Glutamatergic neuron (in vitro differentiated cells): ENCODE results near the gene MALRD1. TPM values are rescaled to one million over a fixed set of nuclear protein-coding genes. Genes with fewer than 3 reads are reported as not detected.

Source experiments
- DNase-seq: peaks from one replicate; pipeline ENCODE4 v3.0.0; 2022
- H3K27ac Mint-ChIP-seq: one replicate; pipeline ENCODE4 v1.8.0; 2020; ENCODE audit warnings: mild to moderate bottlenecking, mixed read lengths, inconsistent platforms; ENCODE audit not compliant: unreplicated experiment
- H3K27me3 Mint-ChIP-seq: one replicate; pipeline ENCODE4 v1.8.0; 2020; ENCODE audit warnings: mild to moderate bottlenecking, moderate library complexity, mixed read lengths, inconsistent platforms; ENCODE audit not compliant: unreplicated experiment
- H3K36me3 Mint-ChIP-seq: one replicate; pipeline ENCODE4 v1.8.0; 2020; ENCODE audit warnings: mild to moderate bottlenecking, mixed read lengths, inconsistent platforms; ENCODE audit not compliant: unreplicated experiment
- H3K4me1 Mint-ChIP-seq: one replicate; pipeline ENCODE4 v1.8.0; 2020; ENCODE audit warnings: mild to moderate bottlenecking, low read depth, mixed read lengths, inconsistent platforms; ENCODE audit not compliant: unreplicated experiment
- H3K4me3 Mint-ChIP-seq: one replicate; pipeline ENCODE4 v1.8.0; 2020; ENCODE audit warnings: mild to moderate bottlenecking, mixed read lengths, inconsistent platforms; ENCODE audit not compliant: unreplicated experiment
- H3K9me3 Mint-ChIP-seq: one replicate; pipeline ENCODE4 v1.8.0; 2020; ENCODE audit warnings: mild to moderate bottlenecking, moderate library complexity, mixed read lengths, inconsistent platforms; ENCODE audit not compliant: unreplicated experiment
- CTCF ChIP-seq: fragments of 200-600 bp; sonication (generic); IDR thresholded peaks from one replicate; pipeline ENCODE4 v1.5.0; 2021; ENCODE audit not compliant: partially characterized antibody, unreplicated experiment
- total RNA-seq: library from RNA; stranded (reverse); fragmentation: NEBNext Ultra II Directional; extraction: Animal tissue kit (Norgen Biotek cat#: 25700); gene quantifications from one replicate; pipeline ENCODE4 v1.2.1, GENCODE V29; 2021; ENCODE audit not compliant: unreplicated experiment

MALRD1 gene
- total RNA-seq, 1 donor from 2014 or later, result 0.27 TPM

GRCh38 chr10:19194866-19195265, 146.3 kb downstream of the MALRD1 start:
- H3K4me3 Mint-ChIP-seq, result no peak overlapping the region
- no peaks in the 10 kb centered on the region for H3K9me3 Mint-ChIP-seq
- no peak for DNase-seq
- H3K27ac Mint-ChIP-seq, result no peak overlapping the region
- no peak for TF ChIP-seq CTCF
- H3K36me3 Mint-ChIP-seq, result no peaks in the 10 kb centered on the region
- no peaks in the 10 kb centered on the region for H3K4me1 Mint-ChIP-seq
- no peaks in the 10 kb centered on the region for H3K27me3 Mint-ChIP-seq

GRCh38 chr10:19195698-19196097, 147.1 kb downstream of the MALRD1 start:
- no peaks in the 10 kb centered on the region for H3K9me3 Mint-ChIP-seq
- TF ChIP-seq CTCF, result no peak
- H3K27me3 Mint-ChIP-seq, result no peaks in the 10 kb centered on the region
- DNase-seq, result no peak
- H3K36me3 Mint-ChIP-seq, result no peaks in the 10 kb centered on the region
- no peaks in the 10 kb centered on the region for H3K4me1 Mint-ChIP-seq
- no peak overlapping the region for H3K4me3 Mint-ChIP-seq
- H3K27ac Mint-ChIP-seq, result no peak overlapping the region

- Mint-ChIP-seq H3K36me3 (no peaks in the 10 kb centered on the region), H3K9me3 (no peaks in the 10 kb centered on the region), H3K27ac (no peak overlapping the region), H3K27me3 (no peaks in the 10 kb centered on the region), H3K4me1 (no peaks in the 10 kb centered on the region), H3K4me3 (no peak overlapping the region)
- DNase-seq, result no peak
- no peak for TF ChIP-seq CTCF
Measured at GRCh38 chr10:19200211-19200610, 151.6 kb downstream of the MALRD1 start.

- Mint-ChIP-seq H3K27me3 (no peaks in the 10 kb centered on the region), H3K36me3 (no peaks in the 10 kb centered on the region), H3K27ac (no peak overlapping the region), H3K9me3 (no peaks in the 10 kb centered on the region), H3K4me1 (no peaks in the 10 kb centered on the region), H3K4me3 (no peak overlapping the region)
- TF ChIP-seq CTCF, result no peak
- no peak for DNase-seq
Measured at GRCh38 chr10:19204246-19204917, 155.8 kb downstream of the MALRD1 start.

- H3K36me3 Mint-ChIP-seq, result no peaks in the 10 kb centered on the region
- TF ChIP-seq CTCF, result no peak
- H3K4me1 Mint-ChIP-seq, result no peaks in the 10 kb centered on the region
- no peak overlapping the region for H3K27ac Mint-ChIP-seq
- H3K9me3 Mint-ChIP-seq, result no peaks in the 10 kb centered on the region
- no peak overlapping the region for H3K4me3 Mint-ChIP-seq
- no peak for DNase-seq
- no peaks in the 10 kb centered on the region for H3K27me3 Mint-ChIP-seq
Measured at GRCh38 chr10:19209319-19209718, 160.7 kb downstream of the MALRD1 start.
